NB4 (cell line): ENCODE measurements around the gene FCRL3.

Experiments used
- MAX ChIP-seq: IDR thresholded peaks from 2 replicates; pipeline ENCODE4 v1.6.1; 2011; ENCODE audit warnings: low read depth, low read length
- POLR2A ChIP-seq: IDR thresholded peaks from 2 replicates; pipeline ENCODE4 v1.6.1; 2011; ENCODE audit warnings: mild to moderate bottlenecking; ENCODE audit not compliant: insufficient read length; ENCODE audit errors: extremely low read depth
- TF ChIP-seq, protein P1 (sequence below): IDR thresholded peaks from one replicate; pipeline ENCODE4 v1.5.1; 2012; ENCODE audit warnings: low read depth, low read length

- TF ChIP-seq, protein P1, sequence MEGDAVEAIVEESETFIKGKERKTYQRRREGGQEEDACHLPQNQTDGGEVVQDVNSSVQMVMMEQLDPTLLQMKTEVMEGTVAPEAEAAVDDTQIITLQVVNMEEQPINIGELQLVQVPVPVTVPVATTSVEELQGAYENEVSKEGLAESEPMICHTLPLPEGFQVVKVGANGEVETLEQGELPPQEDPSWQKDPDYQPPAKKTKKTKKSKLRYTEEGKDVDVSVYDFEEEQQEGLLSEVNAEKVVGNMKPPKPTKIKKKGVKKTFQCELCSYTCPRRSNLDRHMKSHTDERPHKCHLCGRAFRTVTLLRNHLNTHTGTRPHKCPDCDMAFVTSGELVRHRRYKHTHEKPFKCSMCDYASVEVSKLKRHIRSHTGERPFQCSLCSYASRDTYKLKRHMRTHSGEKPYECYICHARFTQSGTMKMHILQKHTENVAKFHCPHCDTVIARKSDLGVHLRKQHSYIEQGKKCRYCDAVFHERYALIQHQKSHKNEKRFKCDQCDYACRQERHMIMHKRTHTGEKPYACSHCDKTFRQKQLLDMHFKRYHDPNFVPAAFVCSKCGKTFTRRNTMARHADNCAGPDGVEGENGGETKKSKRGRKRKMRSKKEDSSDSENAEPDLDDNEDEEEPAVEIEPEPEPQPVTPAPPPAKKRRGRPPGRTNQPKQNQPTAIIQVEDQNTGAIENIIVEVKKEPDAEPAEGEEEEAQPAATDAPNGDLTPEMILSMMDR: no peak
- TF ChIP-seq POLR2A (no peak), MAX (no peak)
Observed at GRCh38 chr1:157678721-157679120, 21.8 kb downstream of the FCRL3 start.
